ENCODE measurements around the gene ELP5.
A peak's percentile ranks its signal among the peaks of the same experiment; 100 is the strongest.

ELP5 gene

GRCh38 chr17:7252176-7253043 lies at the start of gene ELP5:
Gene ELP5, plus strand, starts transcription at chr17:7252215. Its CDS starts 336 bp downstream, at chr17:7252551.
- peak; percentile 95 for DNase-seq

GRCh38 chr17:7203391-7203790 lies 48.6 kb upstream of the ELP5 start:
- DNase-seq: no peak

- no peak for DNase-seq
These were observed 47.7 kb upstream of the ELP5 start for GRCh38 chr17:7204336-7204735.

GRCh38 chr17:7204828-7205461 lies 47.1 kb upstream of the ELP5 start:
- DNase-seq: peak; percentile 93 to 95

GRCh38 chr17:7205561-7205960 lies 46.5 kb upstream of the ELP5 start:
- no peak for DNase-seq

- DNase-seq: no peak
These were observed 44.7 kb upstream of the ELP5 start for GRCh38 chr17:7207120-7208001.

GRCh38 chr17:7208027-7208571 lies 43.9 kb upstream of the ELP5 start:
- DNase-seq: no peak

GRCh38 chr17:7208754-7209460 lies 43.1 kb upstream of the ELP5 start:
- DNase-seq: no peak

- DNase-seq: no peak
These were observed 40.3 kb upstream of the ELP5 start for GRCh38 chr17:7211491-7212273.

GRCh38 chr17:7213895-7214299 lies 38.1 kb upstream of the ELP5 start:
- no peak for DNase-seq

- DNase-seq: peak; percentile 100
These were observed 37.5 kb upstream of the ELP5 start for GRCh38 chr17:7214300-7215135.

GRCh38 chr17:7215136-7215638 lies 36.8 kb upstream of the ELP5 start:
- no peak for DNase-seq

GRCh38 chr17:7215652-7216180 lies 36.3 kb upstream of the ELP5 start:
- no peak for DNase-seq

GRCh38 chr17:7216242-7217112 lies 35.5 kb upstream of the ELP5 start:
- DNase-seq: no peak

GRCh38 chr17:7217113-7217987 lies 34.7 kb upstream of the ELP5 start:
- DNase-seq: peak; percentile 46 to 48

GRCh38 chr17:7218166-7218565 lies 33.8 kb upstream of the ELP5 start:
- peak; percentile 46 to 47 for DNase-seq

- DNase-seq: no peak
These were observed 33.3 kb upstream of the ELP5 start for GRCh38 chr17:7218758-7219157.
